ENCODE measurements around the gene SNW1.

DNA sequence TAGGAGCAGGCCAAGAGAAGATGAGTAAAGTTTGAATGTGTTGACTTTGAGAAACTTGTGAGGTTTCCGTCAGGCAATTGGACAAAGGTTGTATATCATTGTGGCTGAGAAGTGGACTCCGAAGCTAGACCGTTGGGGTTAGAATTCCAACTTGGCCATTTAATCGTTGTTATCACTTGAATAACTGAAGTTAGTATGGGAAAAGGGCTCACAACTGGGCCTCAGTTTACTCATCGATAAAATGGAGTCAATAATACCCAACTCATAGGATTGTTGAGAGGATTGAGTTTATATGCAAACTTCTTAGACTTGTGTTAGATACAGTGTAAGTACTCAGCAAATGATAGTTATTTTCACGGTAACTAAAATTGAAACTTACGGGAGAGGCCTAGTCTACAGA lies 52.2 kb downstream of the SNW1 start:
- TF ChIP-seq, protein P1, sequence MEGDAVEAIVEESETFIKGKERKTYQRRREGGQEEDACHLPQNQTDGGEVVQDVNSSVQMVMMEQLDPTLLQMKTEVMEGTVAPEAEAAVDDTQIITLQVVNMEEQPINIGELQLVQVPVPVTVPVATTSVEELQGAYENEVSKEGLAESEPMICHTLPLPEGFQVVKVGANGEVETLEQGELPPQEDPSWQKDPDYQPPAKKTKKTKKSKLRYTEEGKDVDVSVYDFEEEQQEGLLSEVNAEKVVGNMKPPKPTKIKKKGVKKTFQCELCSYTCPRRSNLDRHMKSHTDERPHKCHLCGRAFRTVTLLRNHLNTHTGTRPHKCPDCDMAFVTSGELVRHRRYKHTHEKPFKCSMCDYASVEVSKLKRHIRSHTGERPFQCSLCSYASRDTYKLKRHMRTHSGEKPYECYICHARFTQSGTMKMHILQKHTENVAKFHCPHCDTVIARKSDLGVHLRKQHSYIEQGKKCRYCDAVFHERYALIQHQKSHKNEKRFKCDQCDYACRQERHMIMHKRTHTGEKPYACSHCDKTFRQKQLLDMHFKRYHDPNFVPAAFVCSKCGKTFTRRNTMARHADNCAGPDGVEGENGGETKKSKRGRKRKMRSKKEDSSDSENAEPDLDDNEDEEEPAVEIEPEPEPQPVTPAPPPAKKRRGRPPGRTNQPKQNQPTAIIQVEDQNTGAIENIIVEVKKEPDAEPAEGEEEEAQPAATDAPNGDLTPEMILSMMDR (IDR thresholded peaks at IDR 0.05): no peak
- TF ChIP-seq POLR2AphosphoS5 (IDR thresholded peaks at IDR 0.05) (no peak), POLR2A (IDR thresholded peaks at IDR 0.05) (no peak)

Data from breast epithelium (tissue), 3 donors.